ENCODE data around the gene AREL1. TPM values are rescaled to one million over a fixed set of nuclear protein-coding genes. Genes with fewer than 3 reads are reported as not detected.

Gene AREL1
- total and polyA plus RNA-seq, 2 experiments from 2014 or later = 12.9 to 25.6 TPM

GRCh38 chr14:74683406-74683805 is 29.5 kb downstream of the AREL1 start:
- 97 to 98% methylated on average over 3 of the region's 3 CpGs for WGBS, 2 experiments (ENCODE audit: low coverage in 1 of 2, low lambda C conversion rate in 2 of 2, missing lambda C conversion rate in 2 of 2)
- no peak for DNase-seq
- Histone ChIP-seq H3K4me2 (ENCODE audit: unreplicated experiment) (no peak overlapping the region), H3K4me1 (ENCODE audit: insufficient read depth) (no peaks in the 10 kb centered on the region), H3K9me2 (ENCODE audit: insufficient read depth) (no peaks in the 10 kb centered on the region), H3K79me2 (ENCODE audit: insufficient read depth) (peaks cover 16% of the 10 kb centered on the region; the same call in 1 of the 2 replicates), H3K9me3 (ENCODE audit: low read depth) (no peaks in the 10 kb centered on the region), H3F3A (ENCODE audit: insufficient read depth) (no peaks in the 10 kb centered on the region), H3K27me3 (replicated peaks; ENCODE audit: insufficient read depth) (no peaks in the 10 kb centered on the region), H2AFZ (no peak overlapping the region), H3K36me3 (ENCODE audit: low read depth) (peaks cover 29% of the 10 kb centered on the region; the same call in 1 of the 2 replicates), H3K4me3 (no peak overlapping the region), H3K9ac (no peak overlapping the region), H3K27ac (no peak overlapping the region), H4K20me1 (ENCODE audit: insufficient read depth) (no peaks in the 10 kb centered on the region)
- TF ChIP-seq EZH2phosphoT487 (IDR thresholded peaks at IDR 0.05; ENCODE audit: insufficient read depth, low read depth) = no peak
- TF ChIP-seq EZH2 (IDR thresholded peaks at IDR 0.05; ENCODE audit: insufficient read depth, poor library complexity, severe bottlenecking) = no peak
- in situ Hi-C loops (cut with MboI) = no loop called here

GRCh38 chr14:74682169-74682952 is 30.5 kb downstream of the AREL1 start:
- in situ Hi-C loops (cut with MboI) = no loop called here
- no peak for TF ChIP-seq EZH2phosphoT487 (IDR thresholded peaks at IDR 0.05; ENCODE audit: insufficient read depth, low read depth)
- TF ChIP-seq EZH2 (IDR thresholded peaks at IDR 0.05; ENCODE audit: insufficient read depth, poor library complexity, severe bottlenecking) = no peak
- peaks cover 29% of the 10 kb centered on the region; the same call in 1 of the 2 replicates for H3K36me3 ChIP-seq (ENCODE audit: low read depth)
- H3K79me2 ChIP-seq (ENCODE audit: insufficient read depth) = peaks cover 16% of the 10 kb centered on the region; the same call in 1 of the 2 replicates
- H3K9ac ChIP-seq = no peak overlapping the region
- H2AFZ ChIP-seq = no peak overlapping the region
- H3K4me1 ChIP-seq (ENCODE audit: insufficient read depth) = no peaks in the 10 kb centered on the region
- H4K20me1 ChIP-seq (ENCODE audit: insufficient read depth) = no peaks in the 10 kb centered on the region
- H3K4me2 ChIP-seq (ENCODE audit: unreplicated experiment) = no peak overlapping the region
- no peak overlapping the region for H3K27ac ChIP-seq
- DNase-seq = no peak
- H3K27me3 ChIP-seq (replicated peaks; ENCODE audit: insufficient read depth) = no peaks in the 10 kb centered on the region
- no peaks in the 10 kb centered on the region for H3K9me2 ChIP-seq (ENCODE audit: insufficient read depth)
- no peaks in the 10 kb centered on the region for H3K9me3 ChIP-seq (ENCODE audit: low read depth)
- H3F3A ChIP-seq (ENCODE audit: insufficient read depth) = no peaks in the 10 kb centered on the region
- WGBS, 2 experiments (ENCODE audit: low coverage in 1 of 2, low lambda C conversion rate in 2 of 2, missing lambda C conversion rate in 2 of 2) = 79 to 84% methylated on average over 10 of the region's 10 CpGs
- H3K4me3 ChIP-seq = no peak overlapping the region

GRCh38 chr14:74675219-74675618 is 37.7 kb downstream of the AREL1 start:
- in situ Hi-C loops (cut with MboI) = no loop called here
- H3K27me3 ChIP-seq (replicated peaks; ENCODE audit: insufficient read depth) = no peaks in the 10 kb centered on the region
- no peaks in the 10 kb centered on the region for H3K9me2 ChIP-seq (ENCODE audit: insufficient read depth)
- TF ChIP-seq EZH2phosphoT487 (IDR thresholded peaks at IDR 0.05; ENCODE audit: insufficient read depth, low read depth) (no peak), EZH2 (IDR thresholded peaks at IDR 0.05; ENCODE audit: insufficient read depth, poor library complexity, severe bottlenecking) (no peak)
- peaks cover 33% of the 10 kb centered on the region for H3K36me3 ChIP-seq (ENCODE audit: low read depth)
- no peak overlapping the region for H3K4me3 ChIP-seq
- 0 out of 2 replicates have a peak, but pooled peaks cover 6% of the 10 kb centered on the region for H3K79me2 ChIP-seq (ENCODE audit: insufficient read depth)
- H2AFZ ChIP-seq = no peak overlapping the region
- H4K20me1 ChIP-seq (ENCODE audit: insufficient read depth) = no peaks in the 10 kb centered on the region
- peaks cover 30% of the 10 kb centered on the region for H3F3A ChIP-seq (ENCODE audit: insufficient read depth)
- H3K4me2 ChIP-seq (ENCODE audit: unreplicated experiment) = no peak overlapping the region
- H3K9ac ChIP-seq = no peak overlapping the region
- H3K4me1 ChIP-seq (ENCODE audit: insufficient read depth) = peaks cover 19% of the 10 kb centered on the region
- DNase-seq = no peak
- no peak overlapping the region for H3K27ac ChIP-seq
- no peaks in the 10 kb centered on the region for H3K9me3 ChIP-seq (ENCODE audit: low read depth)

GRCh38 chr14:74673768-74674167 is 39.1 kb downstream of the AREL1 start:
- WGBS, 2 experiments (ENCODE audit: low coverage in 1 of 2, low lambda C conversion rate in 2 of 2, missing lambda C conversion rate in 2 of 2) = 81 to 85% methylated on average over 4 of the region's 4 CpGs
- Histone ChIP-seq H3K9me2 (ENCODE audit: insufficient read depth) (no peaks in the 10 kb centered on the region), H4K20me1 (ENCODE audit: insufficient read depth) (no peaks in the 10 kb centered on the region), H3K9me3 (ENCODE audit: low read depth) (no peaks in the 10 kb centered on the region), H3K27me3 (replicated peaks; ENCODE audit: insufficient read depth) (no peaks in the 10 kb centered on the region), H3K79me2 (ENCODE audit: insufficient read depth) (no peaks in the 10 kb centered on the region), H3F3A (ENCODE audit: insufficient read depth) (peaks cover 30% of the 10 kb centered on the region), H3K4me3 (no peak overlapping the region), H3K4me1 (ENCODE audit: insufficient read depth) (peaks cover 20% of the 10 kb centered on the region), H3K27ac (no peak overlapping the region), H3K9ac (no peak overlapping the region), H3K36me3 (ENCODE audit: low read depth) (peaks cover 46% of the 10 kb centered on the region), H3K4me2 (ENCODE audit: unreplicated experiment) (no peak overlapping the region), H2AFZ (no peak overlapping the region)
- no peak for DNase-seq
- TF ChIP-seq EZH2 (IDR thresholded peaks at IDR 0.05; ENCODE audit: insufficient read depth, poor library complexity, severe bottlenecking) (no peak), EZH2phosphoT487 (IDR thresholded peaks at IDR 0.05; ENCODE audit: insufficient read depth, low read depth) (no peak)
- in situ Hi-C loops (cut with MboI) = no loop called here
